ENCODE measurements around the gene TNFSF12. TPM values are rescaled to one million over a fixed set of nuclear protein-coding genes. Genes with fewer than 3 reads are reported as not detected.

The TNFSF12 gene
- total RNA-seq, 1 donor from 2014 or later: 91.3 TPM

DNA sequence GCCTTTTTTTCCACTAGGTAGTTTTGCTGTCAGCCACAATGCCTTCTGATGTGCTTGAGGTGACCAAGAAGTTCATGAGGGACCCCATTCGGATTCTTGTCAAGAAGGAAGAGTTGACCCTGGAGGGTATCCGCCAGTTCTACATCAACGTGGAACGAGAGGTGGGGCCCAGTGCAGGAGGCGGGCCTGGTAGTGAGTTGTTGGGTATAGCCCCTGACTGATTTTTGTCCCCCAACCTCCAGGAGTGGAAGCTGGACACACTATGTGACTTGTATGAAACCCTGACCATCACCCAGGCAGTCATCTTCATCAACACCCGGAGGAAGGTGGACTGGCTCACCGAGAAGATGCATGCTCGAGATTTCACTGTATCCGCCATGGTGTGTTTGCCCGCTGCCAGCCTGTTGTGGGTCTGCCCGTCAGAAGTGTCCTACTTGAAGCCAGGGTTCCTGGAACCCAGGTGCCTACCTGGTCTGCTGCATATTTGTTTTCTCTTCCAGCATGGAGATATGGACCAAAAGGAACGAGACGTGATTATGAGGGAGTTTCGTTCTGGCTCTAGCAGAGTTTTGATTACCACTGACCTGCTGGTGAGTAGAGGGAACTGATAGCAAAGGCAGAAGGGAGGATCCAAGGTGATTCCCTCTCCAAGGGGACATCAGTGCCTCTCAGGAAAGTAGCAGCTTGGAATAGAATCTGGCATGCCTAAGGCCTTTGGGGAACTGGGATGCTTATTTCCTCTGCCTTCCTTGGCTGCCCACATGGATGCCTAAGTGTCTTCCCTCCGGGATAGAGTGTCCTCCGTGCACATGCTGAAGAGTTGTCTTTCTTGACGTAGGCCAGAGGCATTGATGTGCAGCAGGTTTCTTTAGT lies 28.7 kb downstream of the TNFSF12 start:
- Histone ChIP-seq H3K4me3 (peak overlapping the region; percentile 78), H3K27ac (no peak overlapping the region), H3K27me3 (ENCODE audit: low read depth) (no peaks in the 10 kb centered on the region), H3K36me3 (peaks cover 56% of the 10 kb centered on the region), H3K9me3 (no peaks in the 10 kb centered on the region), H3K4me1 (peaks cover 74% of the 10 kb centered on the region)
- intact Hi-C loops (cut with DNase I): no loop called here
- TF ChIP-seq, protein P1, sequence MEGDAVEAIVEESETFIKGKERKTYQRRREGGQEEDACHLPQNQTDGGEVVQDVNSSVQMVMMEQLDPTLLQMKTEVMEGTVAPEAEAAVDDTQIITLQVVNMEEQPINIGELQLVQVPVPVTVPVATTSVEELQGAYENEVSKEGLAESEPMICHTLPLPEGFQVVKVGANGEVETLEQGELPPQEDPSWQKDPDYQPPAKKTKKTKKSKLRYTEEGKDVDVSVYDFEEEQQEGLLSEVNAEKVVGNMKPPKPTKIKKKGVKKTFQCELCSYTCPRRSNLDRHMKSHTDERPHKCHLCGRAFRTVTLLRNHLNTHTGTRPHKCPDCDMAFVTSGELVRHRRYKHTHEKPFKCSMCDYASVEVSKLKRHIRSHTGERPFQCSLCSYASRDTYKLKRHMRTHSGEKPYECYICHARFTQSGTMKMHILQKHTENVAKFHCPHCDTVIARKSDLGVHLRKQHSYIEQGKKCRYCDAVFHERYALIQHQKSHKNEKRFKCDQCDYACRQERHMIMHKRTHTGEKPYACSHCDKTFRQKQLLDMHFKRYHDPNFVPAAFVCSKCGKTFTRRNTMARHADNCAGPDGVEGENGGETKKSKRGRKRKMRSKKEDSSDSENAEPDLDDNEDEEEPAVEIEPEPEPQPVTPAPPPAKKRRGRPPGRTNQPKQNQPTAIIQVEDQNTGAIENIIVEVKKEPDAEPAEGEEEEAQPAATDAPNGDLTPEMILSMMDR (IDR thresholded peaks at IDR 0.05): no peak
- DNase-seq (no peak), ATAC-seq (no peak)

DNA sequence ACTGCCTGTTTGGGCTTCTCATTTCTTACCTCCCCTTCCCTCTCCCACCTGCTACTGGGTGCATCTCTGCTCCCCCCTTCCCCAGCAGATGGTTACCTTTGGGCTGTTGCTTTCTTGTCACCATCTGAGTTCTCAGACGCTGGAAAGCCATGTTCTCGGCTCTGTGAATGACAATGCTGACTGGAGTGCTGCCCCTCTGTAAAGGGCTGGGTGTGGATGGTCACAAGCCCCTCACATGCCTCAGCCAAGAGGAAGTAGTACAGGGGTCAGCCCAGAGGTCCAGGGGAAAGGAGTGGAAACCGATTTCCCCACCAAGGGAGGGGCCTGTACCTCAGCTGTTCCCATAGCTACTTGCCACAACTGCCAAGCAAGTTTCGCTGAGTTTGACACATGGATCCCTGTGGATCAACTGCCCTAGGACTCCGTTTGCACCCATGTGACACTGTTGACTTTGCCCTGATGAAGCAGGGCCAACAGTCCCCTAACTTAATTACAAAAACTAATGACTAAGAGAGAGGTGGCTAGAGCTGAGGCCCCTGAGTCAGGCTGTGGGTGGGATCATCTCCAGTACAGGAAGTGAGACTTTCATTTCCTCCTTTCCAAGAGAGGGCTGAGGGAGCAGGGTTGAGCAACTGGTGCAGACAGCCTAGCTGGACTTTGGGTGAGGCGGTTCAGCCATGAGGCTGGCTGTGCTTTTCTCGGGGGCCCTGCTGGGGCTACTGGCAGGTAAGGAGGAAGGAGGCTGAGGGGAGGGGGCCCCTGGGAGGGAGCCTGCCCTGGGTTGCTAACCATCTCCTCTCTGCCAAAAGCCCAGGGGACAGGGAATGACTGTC lies 30.4 kb downstream of the TNFSF12 start, which contains the start of gene CD68:
Gene CD68 (plus strand): TSS at position 638 of the 833 bp plus-strand sequence. CDS start 40 bp downstream, at position 678.
- peaks cover 51% of the 10 kb centered on the region for H3K36me3 ChIP-seq
- DNase-seq (peak; percentile 80), ATAC-seq (peak; percentile 62 to 75)
- TF ChIP-seq, protein P1 (IDR thresholded peaks at IDR 0.05): no peak
- peaks cover 80% of the 10 kb centered on the region for H3K4me1 ChIP-seq
- no peaks in the 10 kb centered on the region for H3K9me3 ChIP-seq
- H3K27ac ChIP-seq: peak within 1 kb of the TSS; percentile 97
- no peaks in the 10 kb centered on the region for H3K27me3 ChIP-seq (ENCODE audit: low read depth)
- H3K4me3 ChIP-seq: peak within 1 kb of the TSS; percentile 78
- intact Hi-C loops (cut with DNase I): no loop called here

DNA sequence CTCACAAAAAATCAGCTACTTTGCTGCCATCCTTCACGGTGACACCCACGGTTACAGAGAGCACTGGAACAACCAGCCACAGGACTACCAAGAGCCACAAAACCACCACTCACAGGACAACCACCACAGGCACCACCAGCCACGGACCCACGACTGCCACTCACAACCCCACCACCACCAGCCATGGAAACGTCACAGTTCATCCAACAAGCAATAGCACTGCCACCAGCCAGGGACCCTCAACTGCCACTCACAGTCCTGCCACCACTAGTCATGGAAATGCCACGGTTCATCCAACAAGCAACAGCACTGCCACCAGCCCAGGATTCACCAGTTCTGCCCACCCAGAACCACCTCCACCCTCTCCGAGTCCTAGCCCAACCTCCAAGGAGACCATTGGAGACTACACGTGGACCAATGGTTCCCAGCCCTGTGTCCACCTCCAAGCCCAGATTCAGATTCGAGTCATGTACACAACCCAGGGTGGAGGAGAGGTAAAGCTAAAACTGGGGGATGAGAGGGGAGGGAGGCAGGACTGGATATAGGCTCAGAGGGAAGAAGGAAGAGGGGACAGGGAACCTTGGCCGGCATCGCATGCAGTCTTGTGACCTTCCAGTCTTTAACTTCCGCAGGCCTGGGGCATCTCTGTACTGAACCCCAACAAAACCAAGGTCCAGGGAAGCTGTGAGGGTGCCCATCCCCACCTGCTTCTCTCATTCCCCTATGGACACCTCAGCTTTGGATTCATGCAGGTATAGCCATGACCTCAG lies 31.2 kb downstream of the TNFSF12 start:
- TF ChIP-seq, protein P1 (IDR thresholded peaks at IDR 0.05): no peak
- Histone ChIP-seq H3K4me3 (peak overlapping the region; percentile 78), H3K36me3 (peaks cover 43% of the 10 kb centered on the region), H3K9me3 (no peaks in the 10 kb centered on the region), H3K4me1 (peaks cover 80% of the 10 kb centered on the region), H3K27ac (peak overlapping the region; percentile 97), H3K27me3 (ENCODE audit: low read depth) (no peaks in the 10 kb centered on the region)
- ATAC-seq (no peak), DNase-seq (no peak)
- intact Hi-C loops (cut with DNase I): no loop called here

DNA sequence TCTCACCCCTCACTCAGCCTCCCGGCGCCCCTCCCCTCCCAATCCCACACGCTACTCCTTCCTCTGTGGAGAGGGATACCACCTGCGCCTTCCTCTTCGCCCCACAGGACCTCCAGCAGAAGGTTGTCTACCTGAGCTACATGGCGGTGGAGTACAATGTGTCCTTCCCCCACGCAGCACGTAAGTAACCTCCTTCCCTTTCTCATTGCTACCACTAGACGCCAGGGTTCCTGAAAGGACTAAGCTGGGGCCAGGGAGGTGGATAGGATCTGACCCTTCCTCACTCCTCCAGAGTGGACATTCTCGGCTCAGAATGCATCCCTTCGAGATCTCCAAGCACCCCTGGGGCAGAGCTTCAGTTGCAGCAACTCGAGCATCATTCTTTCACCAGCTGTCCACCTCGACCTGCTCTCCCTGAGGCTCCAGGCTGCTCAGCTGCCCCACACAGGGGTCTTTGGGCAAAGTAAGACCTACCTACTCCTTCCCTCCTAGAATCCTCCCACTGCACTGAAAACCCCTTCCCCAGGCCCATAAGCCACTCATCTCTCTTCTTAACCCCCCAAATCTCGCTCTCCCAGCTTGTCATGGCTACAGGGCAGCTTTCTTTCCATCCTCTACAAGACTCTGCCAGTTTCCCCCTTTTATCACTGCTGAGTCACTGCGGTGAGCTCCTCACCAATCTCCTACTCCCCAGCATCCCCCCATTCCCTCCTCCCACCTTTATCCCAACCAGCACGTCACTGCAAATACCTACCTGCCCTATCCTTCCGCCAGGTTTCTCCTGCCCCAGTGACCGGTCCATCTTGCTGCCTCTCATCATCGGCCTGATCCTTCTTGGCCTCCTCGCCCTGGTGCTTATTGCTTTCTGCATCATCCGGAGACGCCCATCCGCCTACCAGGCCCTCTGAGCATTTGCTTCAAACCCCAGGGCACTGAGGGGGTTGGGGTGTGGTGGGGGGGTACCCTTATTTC lies 32.0 kb downstream of the TNFSF12 start:
- peak overlapping the region; percentile 78 for H3K4me3 ChIP-seq

More for the DNA sequence above, 32.0 kb downstream of the TNFSF12 start:
- Histone ChIP-seq H3K36me3 (peaks cover 34% of the 10 kb centered on the region), H3K9me3 (no peaks in the 10 kb centered on the region), H3K27ac (peak overlapping the region; percentile 97), H3K27me3 (ENCODE audit: low read depth) (no peaks in the 10 kb centered on the region), H3K4me1 (peaks cover 74% of the 10 kb centered on the region)
- intact Hi-C loops (cut with DNase I): no loop called here
- TF ChIP-seq, protein P1 (IDR thresholded peaks at IDR 0.05): no peak
- ATAC-seq: no peak
- no peak for DNase-seq
